ENCODE results near the gene HECW1.

The HECW1 gene

GRCh38 chr7:43385309-43385680, 272.8 kb downstream of the HECW1 start:
- DNase-seq: no peak

GRCh38 chr7:43385856-43386255, 273.4 kb downstream of the HECW1 start:
- peak in 1 of 2 experiments; percentile 42 for DNase-seq

GRCh38 chr7:43387932-43388331, 275.5 kb downstream of the HECW1 start:
- no peak for DNase-seq

GRCh38 chr7:43390576-43390975, 278.1 kb downstream of the HECW1 start:
- no peak for DNase-seq

GRCh38 chr7:43391518-43391917, 279.1 kb downstream of the HECW1 start:
- DNase-seq: no peak

GRCh38 chr7:43392638-43393330, 280.3 kb downstream of the HECW1 start:
- no peak for DNase-seq

- DNase-seq: no peak
Measured at GRCh38 chr7:43394441-43395130, 282.1 kb downstream of the HECW1 start.

- no peak for DNase-seq
Measured at GRCh38 chr7:43395351-43395750, 282.9 kb downstream of the HECW1 start.

GRCh38 chr7:43396187-43396740, 283.8 kb downstream of the HECW1 start:
- DNase-seq: no peak

- no peak for DNase-seq
Measured at GRCh38 chr7:43398831-43399230, 286.4 kb downstream of the HECW1 start.

GRCh38 chr7:43405948-43406347, 293.5 kb downstream of the HECW1 start:
- no peak for DNase-seq

GRCh38 chr7:43406961-43407360, 294.5 kb downstream of the HECW1 start:
- DNase-seq: no peak

GRCh38 chr7:43408981-43409380, 296.5 kb downstream of the HECW1 start:
- DNase-seq: no peak

- no peak for DNase-seq
Measured at GRCh38 chr7:43417455-43417854, 305.0 kb downstream of the HECW1 start.

- DNase-seq: no peak
Measured at GRCh38 chr7:43430411-43430810, 318.0 kb downstream of the HECW1 start.

- no peak for DNase-seq
Measured at GRCh38 chr7:43431020-43431595, 318.7 kb downstream of the HECW1 start.

- DNase-seq: no peak
Measured at GRCh38 chr7:43433639-43434038, 321.2 kb downstream of the HECW1 start.

GRCh38 chr7:43437001-43437400, 324.6 kb downstream of the HECW1 start:
- DNase-seq: no peak

- no peak for DNase-seq
Measured at GRCh38 chr7:43438897-43439479, 326.5 kb downstream of the HECW1 start.

- DNase-seq: peak; percentile 74 to 80
Measured at GRCh38 chr7:43439631-43440401, 327.4 kb downstream of the HECW1 start.

GRCh38 chr7:43441231-43442130, 329.0 kb downstream of the HECW1 start:
- DNase-seq: no peak

GRCh38 chr7:43443381-43443780, 330.9 kb downstream of the HECW1 start:
- no peak for DNase-seq
